Cardiac fibroblast (primary cell): Measurements from ENCODE around the gene PPCDC.

Experiments used
- DNase-seq, 2 donors: peaks; one replicate each; pipeline versions ENCODE4 v3.0.0 to v3.0.0-alpha.2; 2010; ENCODE audit warnings: low read depth in 2 of 2
- H3K4me3 ChIP-seq, 2 donors: replicated peaks in 1 of 2; 1 replicate in 1 of 2; 2 replicates in 1 of 2; pipeline ENCODE4 v1.5.1; 2011; ENCODE audit warnings: low read depth in 2 of 2, low read length in 2 of 2, mild to moderate bottlenecking in 2 of 2, moderate library complexity in 1 of 2
- TF ChIP-seq, protein P1 (sequence below): IDR thresholded peaks from one replicate; pipeline ENCODE4 v1.5.1; 2011; ENCODE audit warnings: low read depth, mild to moderate bottlenecking, low read length, inconsistent platforms

PPCDC gene

DNA sequence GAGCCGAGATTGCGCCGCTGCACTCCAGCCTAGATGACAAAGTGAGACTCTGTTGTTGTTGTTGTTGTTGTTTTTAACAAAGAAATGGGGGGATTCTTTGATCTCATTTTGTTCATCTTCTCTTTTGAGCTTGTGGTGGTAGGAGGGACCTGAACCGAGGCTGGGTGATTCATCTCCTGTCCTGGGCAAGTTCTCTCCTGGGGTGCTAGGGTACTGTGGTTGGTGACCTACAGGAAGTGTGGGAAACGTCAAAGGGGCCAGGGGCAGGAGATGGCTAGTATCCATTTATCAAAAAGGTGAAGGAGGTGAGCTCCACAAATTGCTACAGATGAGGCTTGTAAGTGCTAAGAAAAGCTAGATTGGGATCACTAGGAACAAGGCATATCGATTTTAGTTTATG, 14.3 kb downstream of the PPCDC start:
- no peak overlapping the region for H3K4me3 ChIP-seq
- peak in 1 of 2 donors; percentile 15 for DNase-seq
- TF ChIP-seq, protein P1, sequence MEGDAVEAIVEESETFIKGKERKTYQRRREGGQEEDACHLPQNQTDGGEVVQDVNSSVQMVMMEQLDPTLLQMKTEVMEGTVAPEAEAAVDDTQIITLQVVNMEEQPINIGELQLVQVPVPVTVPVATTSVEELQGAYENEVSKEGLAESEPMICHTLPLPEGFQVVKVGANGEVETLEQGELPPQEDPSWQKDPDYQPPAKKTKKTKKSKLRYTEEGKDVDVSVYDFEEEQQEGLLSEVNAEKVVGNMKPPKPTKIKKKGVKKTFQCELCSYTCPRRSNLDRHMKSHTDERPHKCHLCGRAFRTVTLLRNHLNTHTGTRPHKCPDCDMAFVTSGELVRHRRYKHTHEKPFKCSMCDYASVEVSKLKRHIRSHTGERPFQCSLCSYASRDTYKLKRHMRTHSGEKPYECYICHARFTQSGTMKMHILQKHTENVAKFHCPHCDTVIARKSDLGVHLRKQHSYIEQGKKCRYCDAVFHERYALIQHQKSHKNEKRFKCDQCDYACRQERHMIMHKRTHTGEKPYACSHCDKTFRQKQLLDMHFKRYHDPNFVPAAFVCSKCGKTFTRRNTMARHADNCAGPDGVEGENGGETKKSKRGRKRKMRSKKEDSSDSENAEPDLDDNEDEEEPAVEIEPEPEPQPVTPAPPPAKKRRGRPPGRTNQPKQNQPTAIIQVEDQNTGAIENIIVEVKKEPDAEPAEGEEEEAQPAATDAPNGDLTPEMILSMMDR = no peak

DNA sequence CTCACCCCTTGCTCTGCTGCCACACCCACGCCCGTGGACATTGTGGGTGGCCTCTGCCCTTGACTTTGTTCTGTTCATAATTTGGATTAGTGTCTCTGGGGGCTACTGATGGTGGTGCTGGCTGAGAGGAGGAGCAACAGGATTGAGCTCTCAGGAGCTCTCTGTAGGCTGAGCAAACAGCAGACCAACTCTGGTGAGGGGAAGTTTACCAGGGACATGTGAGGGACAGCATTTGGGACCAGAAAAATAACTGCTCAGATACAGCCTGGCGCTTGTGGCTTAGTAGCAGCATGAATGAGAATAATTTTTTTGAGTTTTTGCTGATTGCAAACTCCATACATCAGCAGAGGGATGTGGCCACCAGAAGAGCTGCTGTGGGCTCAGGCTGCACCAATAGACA, 14.8 kb downstream of the PPCDC start:
- TF ChIP-seq, protein P1 = no peak
- DNase-seq = no peak
- no peak overlapping the region for H3K4me3 ChIP-seq

DNA sequence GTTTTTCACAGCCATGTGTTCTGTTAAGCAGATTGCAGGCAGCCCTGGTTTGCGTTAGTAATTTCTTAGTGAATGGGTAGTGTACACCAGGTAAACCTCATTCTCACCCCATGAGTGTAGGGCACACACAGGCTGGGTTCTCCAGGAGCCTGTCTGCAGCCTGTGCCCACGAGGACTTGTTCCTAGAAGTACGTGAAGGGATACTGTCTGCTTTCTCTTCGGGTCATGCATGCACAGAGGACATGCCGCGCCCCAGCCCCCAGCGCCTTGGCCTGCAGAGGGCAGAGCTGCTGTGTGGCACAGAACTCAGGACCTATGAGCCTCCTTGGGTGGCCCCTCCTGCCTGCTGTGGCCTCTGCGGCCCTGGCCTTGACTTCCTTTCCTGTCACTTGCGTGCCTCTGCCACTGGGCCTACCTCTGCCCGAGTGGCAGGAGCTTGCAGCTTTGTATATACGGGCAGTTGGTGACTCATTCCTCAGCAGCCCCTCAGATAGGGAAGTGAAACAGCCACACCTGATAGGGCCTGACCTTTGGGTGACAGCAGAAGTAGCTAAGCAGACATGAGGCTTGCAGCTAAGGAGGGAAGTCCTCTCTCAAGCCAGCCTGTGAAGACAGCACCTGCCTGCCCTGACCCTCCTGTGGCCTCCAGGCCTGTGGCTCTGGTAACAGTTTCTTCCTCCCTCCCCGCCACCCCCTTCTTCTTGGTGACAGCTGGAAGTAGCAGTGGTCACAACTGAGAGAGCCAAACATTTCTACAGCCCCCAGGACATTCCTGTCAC, 19.5 kb downstream of the PPCDC start:
- TF ChIP-seq, protein P1 = peak; percentile 52
- DNase-seq = peak; percentile 59
- no peak overlapping the region for H3K4me3 ChIP-seq

DNA sequence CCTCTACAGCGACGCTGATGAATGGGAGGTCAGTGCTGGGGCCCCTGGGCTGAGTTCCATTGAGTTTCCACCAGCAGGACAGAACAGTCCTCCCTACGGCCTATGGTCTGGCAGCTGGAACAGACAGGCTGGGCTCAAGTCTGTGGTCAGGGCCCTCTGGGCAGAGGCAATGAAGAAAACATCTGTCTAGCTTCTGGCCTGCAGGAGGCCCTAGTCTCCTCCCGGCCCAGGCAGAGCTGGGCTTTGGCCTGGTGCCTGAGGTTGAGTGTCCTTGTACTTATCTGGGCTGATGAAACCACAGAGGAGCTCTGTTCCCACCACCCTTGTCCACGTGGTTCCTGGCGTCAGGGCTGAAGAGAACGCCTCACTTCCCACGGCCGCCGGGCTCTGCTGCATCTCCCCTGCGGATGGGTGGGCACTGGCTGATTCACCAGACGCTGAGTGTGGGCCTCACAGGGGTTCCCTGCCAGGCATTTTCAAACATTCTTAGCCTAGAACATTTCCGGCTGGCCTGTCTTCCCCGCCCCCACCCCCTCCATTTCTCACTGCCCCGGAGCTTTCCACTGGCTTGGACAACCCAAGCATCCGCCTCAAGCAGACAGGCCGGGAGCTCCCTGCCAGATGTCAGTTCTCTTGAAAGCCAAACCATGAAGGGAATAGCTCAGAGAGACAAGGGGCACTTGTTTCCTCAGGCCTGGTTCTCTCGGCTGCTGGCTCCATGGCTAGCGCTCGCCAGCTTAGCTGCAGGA, 20.3 kb downstream of the PPCDC start:
- no peak overlapping the region for H3K4me3 ChIP-seq
- peak; percentile 100 for DNase-seq
- TF ChIP-seq, protein P1 = peak; percentile 72

DNA sequence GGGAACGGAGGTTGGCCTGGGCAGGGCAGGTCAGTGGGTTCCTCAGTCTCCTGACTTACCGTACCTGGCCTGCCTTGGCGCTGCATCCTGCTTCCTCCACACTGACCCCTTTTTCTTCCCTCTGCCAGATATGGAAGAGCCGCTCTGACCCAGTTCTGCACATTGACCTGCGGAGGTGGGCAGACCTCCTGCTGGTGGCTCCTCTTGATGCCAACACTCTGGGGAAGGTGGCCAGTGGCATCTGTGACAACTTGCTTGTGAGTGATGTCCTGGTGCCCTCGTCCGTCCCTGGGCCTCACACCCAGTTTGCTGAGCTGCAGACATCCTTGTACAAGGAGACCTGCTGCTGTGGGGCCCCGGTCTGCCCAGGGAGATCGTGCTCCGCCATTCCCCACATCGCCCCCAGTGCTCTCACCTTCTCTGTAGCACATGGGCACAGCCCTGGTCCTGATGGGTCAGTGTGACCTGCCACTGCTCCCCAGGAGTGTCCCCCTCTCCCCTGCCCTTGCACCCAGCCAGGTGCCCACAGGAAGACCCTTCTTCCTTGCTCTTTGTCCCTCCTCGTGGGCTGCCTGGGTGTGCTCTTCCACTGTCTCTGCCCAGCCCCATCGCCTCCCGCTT, 21.0 kb downstream of the PPCDC start:
- TF ChIP-seq, protein P1 = no peak
- DNase-seq = no peak
- no peak overlapping the region for H3K4me3 ChIP-seq

DNA sequence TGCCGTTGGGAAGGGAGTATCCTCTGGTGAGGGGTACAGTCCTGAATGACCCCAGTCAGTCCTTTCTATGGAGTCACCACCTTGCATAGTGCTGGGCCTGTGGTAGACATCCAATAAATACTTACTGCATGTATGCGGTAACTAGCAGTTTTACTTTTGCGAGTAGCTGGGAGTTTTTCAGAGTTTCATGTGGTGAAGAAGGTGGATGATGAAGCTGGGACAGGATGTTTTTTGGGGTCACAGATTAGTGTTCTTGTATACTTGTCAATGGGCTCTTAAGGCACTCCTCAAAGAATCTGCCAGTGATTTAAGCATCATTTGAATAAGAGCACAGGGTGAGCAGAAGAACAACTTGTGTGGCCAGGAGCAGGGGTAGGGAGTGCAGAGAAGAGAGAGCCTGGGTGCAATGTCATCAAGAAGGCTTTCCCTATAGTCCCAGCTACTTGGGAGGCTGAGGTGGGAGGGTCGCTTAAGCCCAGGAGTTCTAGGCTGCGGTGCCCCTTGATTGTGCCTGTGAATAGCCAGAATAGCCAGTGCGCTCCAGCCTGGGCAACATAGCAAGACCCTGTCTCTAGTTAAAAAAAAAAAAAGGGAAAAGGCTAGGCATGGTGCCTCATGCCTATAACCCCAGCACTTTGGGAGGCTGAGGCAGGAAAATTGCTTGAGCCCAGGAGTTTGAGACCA, 22.1 kb downstream of the PPCDC start:
- TF ChIP-seq, protein P1 = no peak
- DNase-seq = no peak
- H3K4me3 ChIP-seq = no peak overlapping the region
